H1 (cell line): Measurements from ENCODE around the gene ORAI1. TPM values are rescaled to one million over a fixed set of nuclear protein-coding genes. Genes with fewer than 3 reads are reported as not detected.

Experiments
- CTCF ChIA-PET: fragments of 300-600 bp; sonication (Branson Sonifier 250); formaldehyde crosslinking; loops from one replicate; lab custom pipeline; 2021; ENCODE audit not compliant: partially characterized antibody; lab: Charles Lee
- POLR2A ChIA-PET: fragments of 300-600 bp; sonication (Branson Sonifier 250); formaldehyde crosslinking; loops from one replicate; lab custom pipeline; 2021; ENCODE audit warnings: inconsistent platforms; ENCODE audit not compliant: partially characterized antibody; lab: Charles Lee
- DNase-seq, 2 experiments: peaks; one replicate each; pipeline versions ENCODE4 v3.0.0 to v3.0.0-alpha.2; 2010 to 2022; ENCODE audit warnings: low spot score in 2 of 2, low read depth in 1 of 2, mixed read lengths in 1 of 2
- FAIRE-seq: peaks from 2 replicates; lab custom pipeline; 2011; peaks lifted over from hg19 to GRCh38; lab: Jason Lieb, UNC
- H2AFZ ChIP-seq: 2 replicates; pipeline ENCODE4 v1.8.1; 2012; ENCODE audit warnings: low read length, inconsistent platforms
- H2AK5ac ChIP-seq: 2 replicates; pipeline ENCODE4 v1.6.1; 2013; ENCODE audit warnings: low read depth, low read length
- H2BK120ac ChIP-seq: replicated peaks from 2 replicates; pipeline ENCODE3; 2013; ENCODE audit warnings: low read depth, low read length, inconsistent platforms
- H2BK12ac ChIP-seq: 2 replicates; pipeline ENCODE4 v1.6.1; 2013; ENCODE audit warnings: low read depth, low read length
- H2BK15ac ChIP-seq: 2 replicates; pipeline ENCODE4 v1.6.1; 2013; ENCODE audit warnings: low read length
- H2BK20ac ChIP-seq: 2 replicates; pipeline ENCODE4 v1.6.1; 2013; ENCODE audit warnings: low read length
- H2BK5ac ChIP-seq: 2 replicates; pipeline ENCODE4 v1.6.1; 2013; ENCODE audit warnings: low read depth, low read length
- H3K14ac ChIP-seq: 2 replicates; pipeline ENCODE4 v1.6.1; 2013; ENCODE audit warnings: inconsistent platforms; ENCODE audit not compliant: insufficient read length
- H3K18ac ChIP-seq: 2 replicates; pipeline ENCODE4 v1.6.1; 2013; ENCODE audit warnings: low read length; ENCODE audit errors: extremely low read depth
- H3K23ac ChIP-seq: 2 replicates; pipeline ENCODE4 v1.6.1; 2013; ENCODE audit warnings: inconsistent platforms; ENCODE audit not compliant: insufficient read length
- H3K23me2 ChIP-seq: 2 replicates; pipeline ENCODE4 v1.6.1; 2013; ENCODE audit warnings: low read depth, low read length
- H3K27ac ChIP-seq: 2 replicates; pipeline ENCODE4 v1.6.1; 2011; ENCODE audit warnings: low read depth, low read length, inconsistent platforms
- H3K27me3 ChIP-seq, 4 experiments: replicated peaks in 1 of 4; 1 replicate in 1 of 4; 2 replicates in 3 of 4; pipeline versions ENCODE4 v1.6.1 to v1.8.1; 2011 to 2013; ENCODE audit warnings: low read length in 3 of 4, mild to moderate bottlenecking in 3 of 4, inconsistent platforms in 2 of 4, mixed read lengths in 2 of 4, moderate library complexity in 1 of 4; ENCODE audit not compliant: control insufficient read depth in 3 of 4, insufficient read depth in 3 of 4; ENCODE audit errors: extremely low read depth in 1 of 4
- H3K36me3 ChIP-seq, 4 experiments: 2 replicates each; pipeline versions ENCODE4 v1.6.1 to v1.8.1; 2011 to 2013; ENCODE audit warnings: mild to moderate bottlenecking in 4 of 4, low read length in 3 of 4, moderate library complexity in 2 of 4, control low read depth in 1 of 4, inconsistent platforms in 1 of 4; ENCODE audit not compliant: insufficient read depth in 4 of 4, control insufficient read depth in 2 of 4
- H3K4ac ChIP-seq: replicated peaks from 2 replicates; pipeline ENCODE3; 2013; ENCODE audit warnings: low read length, low read depth, mixed read lengths, inconsistent platforms; ENCODE audit not compliant: insufficient read length
- H3K4me1 ChIP-seq, 4 experiments: replicated peaks in 1 of 4; 1 replicate in 1 of 4; 2 replicates in 3 of 4; pipeline versions ENCODE4 v1.6.1 to v1.8.1; 2011 to 2013; ENCODE audit warnings: low read length in 3 of 4, inconsistent platforms in 2 of 4, mixed read lengths in 1 of 4; ENCODE audit not compliant: insufficient read depth in 4 of 4, control insufficient read depth in 3 of 4
- H3K4me2 ChIP-seq, 2 experiments: 2 replicates each; pipeline versions ENCODE4 v1.6.1 to v1.8.1; 2011 to 2013; ENCODE audit warnings: low read depth in 2 of 2, low read length in 2 of 2, control low read depth in 1 of 2, inconsistent platforms in 1 of 2, mild to moderate bottlenecking in 1 of 2; ENCODE audit not compliant: insufficient read depth in 1 of 2
- H3K4me3 ChIP-seq, 4 experiments: fragments of 200-600, 300-600 bp in 1 of 4; sonication (generic), shearing (Covaris generic), sonication (Bioruptor Twin) in 1 of 4; 2 replicates each; pipeline versions ENCODE4 v1.5.1 to v1.8.1; 2011 to 2016; ENCODE audit warnings: low read length in 4 of 4, low read depth in 3 of 4, control low read depth in 2 of 4, inconsistent platforms in 2 of 4, mild to moderate bottlenecking in 2 of 4, mixed read lengths in 1 of 4, moderate library complexity in 1 of 4; ENCODE audit not compliant: insufficient read depth in 2 of 4; ENCODE audit errors: extremely low read depth in 1 of 4
- H3K56ac ChIP-seq: replicated peaks from 2 replicates; pipeline ENCODE3; 2013; ENCODE audit warnings: low read depth, mild to moderate bottlenecking, mixed read lengths, low read length, inconsistent platforms; ENCODE audit not compliant: insufficient read length
- H3K79me1 ChIP-seq: 2 replicates; pipeline ENCODE4 v1.6.1; 2013; ENCODE audit warnings: low read depth, low read length, control low read depth
- H3K79me2 ChIP-seq, 2 experiments: 2 replicates each; pipeline versions ENCODE4 v1.6.1 to v1.8.1; 2012 to 2013; ENCODE audit warnings: low read length in 2 of 2, mild to moderate bottlenecking in 2 of 2, inconsistent platforms in 1 of 2; ENCODE audit not compliant: insufficient read depth in 2 of 2, control insufficient read depth in 1 of 2
- H3K9ac ChIP-seq, 4 experiments: replicated peaks in 1 of 4; 1 replicate in 1 of 4; 2 replicates in 3 of 4; pipeline versions ENCODE4 v1.6.1 to v1.8.1; 2011 to 2013; ENCODE audit warnings: low read depth in 3 of 4, low read length in 3 of 4, control low read depth in 2 of 4, mild to moderate bottlenecking in 2 of 4, moderate library complexity in 2 of 4, inconsistent platforms in 1 of 4; ENCODE audit errors: extremely low read depth in 1 of 4
- H3K9me3 ChIP-seq, 2 experiments: 2 replicates each; pipeline versions ENCODE4 v1.6.1 to v1.8.1; 2012 to 2013; ENCODE audit warnings: mild to moderate bottlenecking in 2 of 2, moderate library complexity in 2 of 2, control low read depth in 1 of 2, inconsistent platforms in 1 of 2, low read depth in 1 of 2, low read length in 1 of 2, mixed read lengths in 1 of 2; ENCODE audit not compliant: insufficient read depth in 2 of 2
- H4K20me1 ChIP-seq, 2 experiments: replicated peaks in 1 of 2; 2 replicates each; pipeline versions ENCODE3 to v1.8.1; 2011 to 2013; ENCODE audit warnings: inconsistent platforms in 2 of 2, low read length in 2 of 2, mild to moderate bottlenecking in 1 of 2; ENCODE audit not compliant: insufficient read depth in 2 of 2, control insufficient read depth in 1 of 2
- H4K5ac ChIP-seq: 2 replicates; pipeline ENCODE4 v1.6.1; 2013; ENCODE audit warnings: low read length, low read depth, mixed read lengths, inconsistent platforms; ENCODE audit not compliant: insufficient read length
- H4K8ac ChIP-seq: 2 replicates; pipeline ENCODE4 v1.8.0; 2013; ENCODE audit warnings: mild to moderate bottlenecking, moderate library complexity, low read length, inconsistent platforms; ENCODE audit not compliant: insufficient read depth; ENCODE audit errors: extremely low read depth
- H4K91ac ChIP-seq: replicated peaks from 2 replicates; pipeline ENCODE3; 2013; ENCODE audit warnings: low read length, mixed read lengths, inconsistent platforms; ENCODE audit not compliant: insufficient read length
- CBX8 ChIP-seq: fragments of 300-800, 300-1000 bp; sonication (generic); IDR thresholded peaks from 2 replicates; pipeline ENCODE4 v1.7.1; 2016; ENCODE audit warnings: low read depth, low read length, borderline replicate concordance
- CREB1 ChIP-seq: IDR thresholded peaks from 2 replicates; pipeline ENCODE4 v1.6.1; 2012; ENCODE audit warnings: inconsistent platforms
- CTBP2 ChIP-seq: IDR thresholded peaks from 2 replicates; pipeline ENCODE4 v1.7.0; 2011; ENCODE audit warnings: borderline replicate concordance, mild to moderate bottlenecking, moderate library complexity, mixed read lengths, low read length; ENCODE audit not compliant: insufficient read depth, insufficient read length
- EGR1 ChIP-seq: IDR thresholded peaks from 2 replicates; pipeline ENCODE4 v1.6.1; 2011; ENCODE audit warnings: low read depth, low read length, borderline replicate concordance
- HDAC2 ChIP-seq, 2 experiments: fragments of 300-600 bp in 1 of 2; sonication (generic) in 1 of 2; IDR thresholded peaks; 2 replicates each; pipeline ENCODE4 v1.6.1; 2011 to 2012; ENCODE audit warnings: low read depth in 2 of 2, low read length in 2 of 2, mild to moderate bottlenecking in 2 of 2, moderate library complexity in 2 of 2, borderline replicate concordance in 1 of 2, inconsistent platforms in 1 of 2
- MAFK ChIP-seq: IDR thresholded peaks from 2 replicates; pipeline ENCODE4 v1.6.1; 2012; ENCODE audit warnings: low read depth, mild to moderate bottlenecking, improper control_type of control experiment, low read length
- POU5F1 ChIP-seq: IDR thresholded peaks from 2 replicates; pipeline ENCODE4 v1.6.1; 2011; ENCODE audit warnings: low read depth, mild to moderate bottlenecking, low read length, moderate library complexity
- RBBP5 ChIP-seq: IDR thresholded peaks from 2 replicates; pipeline ENCODE4 v1.7.1; 2012; ENCODE audit warnings: low read depth, mild to moderate bottlenecking, inconsistent platforms, low read length, moderate library complexity, borderline replicate concordance
- TBP ChIP-seq: IDR thresholded peaks from 2 replicates; pipeline ENCODE4 v1.6.1; 2011; ENCODE audit warnings: low read depth, low read length, improper control_type of control experiment
- TCF12 ChIP-seq: IDR thresholded peaks from 2 replicates; pipeline ENCODE4 v1.6.1; 2011; ENCODE audit warnings: low read depth, mild to moderate bottlenecking, low read length
- WGBS, 2 experiments: shearing (Covaris generic) in 1 of 2; methylation state at CpG; one replicate each; pipeline versions ENCODE4 v1.1.6 to v1.1.7; 2013 to 2015; ENCODE audit warnings: low lambda C conversion rate in 2 of 2, mixed read lengths in 2 of 2, inconsistent platforms in 1 of 2, low coverage in 1 of 2, missing lambda C conversion rate in 1 of 2; ENCODE audit not compliant: insufficient replicate concordance in 2 of 2, insufficient coverage in 1 of 2, insufficient read length in 1 of 2; ENCODE audit errors: extremely low coverage in 1 of 2, missing lambda C conversion rate in 1 of 2; 5-methylcytosine and 5-hydroxymethylcytosine counted together
- polyA plus RNA-seq, 7 experiments: library from polyadenylated mRNA; depleted of rRNA in 3 of 7; stranded (reverse) in 5 of 7; unstranded in 2 of 7; fragments of >200 nt in 5 of 7; fragments of 200-250 nt in 2 of 7; gene quantifications; 1 replicate in 5 of 7; 2 replicates in 1 of 7; 4 replicates in 1 of 7; pipeline versions ENCODE4 v1.2.1 to v1.2.3, GENCODE V29; 2011 to 2013; ENCODE audit warnings: missing spikeins in 2 of 7, mixed read lengths in 2 of 7
- total RNA-seq: library from RNA; stranded (reverse); fragmentation: NEBNext Ultra II Directional; extraction: Animal tissue kit (Norgen Biotek cat#: 25700); gene quantifications from 2 replicates; pipeline ENCODE4 v1.2.1, GENCODE V29; 2021
- TF ChIP-seq, protein P1 (sequence below), 3 experiments: IDR thresholded peaks; 1 replicate in 2 of 3; 2 replicates in 1 of 3; pipeline versions ENCODE4 v1.5.1 to v1.6.1; 2011; ENCODE audit warnings: low read length in 3 of 3, mild to moderate bottlenecking in 3 of 3, inconsistent platforms in 2 of 3, low read depth in 1 of 3, moderate library complexity in 1 of 3; ENCODE audit not compliant: insufficient read depth in 1 of 3; ENCODE audit errors: control extremely low read depth in 1 of 3

The ORAI1 gene
- total and polyA plus RNA-seq, 2 of the 8 experiments (the other 6 are each of a cell fraction or from before 2014, with no cell fraction given), result 29.9 to 71.5 TPM

GRCh38 chr12:121628536-121628935 lies 2.2 kb downstream of the ORAI1 start:
- Histone ChIP-seq H2BK15ac (no peak overlapping the region), H3K27ac (no peak overlapping the region), H3K4me2 (peak overlapping the region; percentile 85 to 91; a peak in 2 of 4 replicates), H3K23ac (no peak overlapping the region), H3K56ac (no peak overlapping the region), H3K79me2 (peaks cover 6 to 63% of the 10 kb centered on the region in 2 experiments), H2AFZ (no peak overlapping the region), H4K8ac (no peak overlapping the region), H2BK5ac (no peak overlapping the region), H3K27me3 (no peaks in the 10 kb centered on the region), H3K79me1 (peaks cover 22% of the 10 kb centered on the region), H3K4me1 (peaks cover 16 to 30% (median 19%) of the 10 kb centered on the region in 4 experiments), H3K4ac (no peak overlapping the region), H3K9ac (no peak overlapping the region), H2AK5ac (no peak overlapping the region), H4K5ac (no peak overlapping the region), H3K9me3 (no peaks in the 10 kb centered on the region), H3K23me2 (peaks cover 11% of the 10 kb centered on the region; the same call in 1 of the 2 replicates), H2BK120ac (no peak overlapping the region), H3K36me3 (no peaks in the 10 kb centered on the region; a peak in 1 of 8 replicates), H2BK12ac (no peak overlapping the region), H3K4me3 (peak overlapping the region in 1 of 4 experiments; percentile 93; a peak in 2 of 8 replicates), H3K14ac (no peak overlapping the region), H4K20me1 (peaks cover 13 to 16% of the 10 kb centered on the region in 2 experiments), H4K91ac (no peak overlapping the region), H3K18ac (no peak overlapping the region), H2BK20ac (no peak overlapping the region)
- ChIA-PET CTCF (interaction anchor here (0.6 to 7.1 kb wide), 13 partner anchors 8 to 234 kb away, joined by 3 to 50 read pairs (median 4); partner anchors contain the start of gene MORN3), POLR2A (interaction anchor here (0.9 to 15.7 kb wide), 12 partner anchors 9 to 71 kb away, joined by 3 to 374 read pairs (median 6); partner anchors contain the start of genes KDM2B and MORN3)
- WGBS, 2 experiments, result 90% methylated on average over 5 of the region's 5 CpGs; no CpG with 5 or more reads in 1 of the 2 experiments
- DNase-seq (no peak), FAIRE-seq (no peak)
- TF ChIP-seq, protein P1, sequence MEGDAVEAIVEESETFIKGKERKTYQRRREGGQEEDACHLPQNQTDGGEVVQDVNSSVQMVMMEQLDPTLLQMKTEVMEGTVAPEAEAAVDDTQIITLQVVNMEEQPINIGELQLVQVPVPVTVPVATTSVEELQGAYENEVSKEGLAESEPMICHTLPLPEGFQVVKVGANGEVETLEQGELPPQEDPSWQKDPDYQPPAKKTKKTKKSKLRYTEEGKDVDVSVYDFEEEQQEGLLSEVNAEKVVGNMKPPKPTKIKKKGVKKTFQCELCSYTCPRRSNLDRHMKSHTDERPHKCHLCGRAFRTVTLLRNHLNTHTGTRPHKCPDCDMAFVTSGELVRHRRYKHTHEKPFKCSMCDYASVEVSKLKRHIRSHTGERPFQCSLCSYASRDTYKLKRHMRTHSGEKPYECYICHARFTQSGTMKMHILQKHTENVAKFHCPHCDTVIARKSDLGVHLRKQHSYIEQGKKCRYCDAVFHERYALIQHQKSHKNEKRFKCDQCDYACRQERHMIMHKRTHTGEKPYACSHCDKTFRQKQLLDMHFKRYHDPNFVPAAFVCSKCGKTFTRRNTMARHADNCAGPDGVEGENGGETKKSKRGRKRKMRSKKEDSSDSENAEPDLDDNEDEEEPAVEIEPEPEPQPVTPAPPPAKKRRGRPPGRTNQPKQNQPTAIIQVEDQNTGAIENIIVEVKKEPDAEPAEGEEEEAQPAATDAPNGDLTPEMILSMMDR (IDR thresholded peaks at IDR 0.05; ENCODE audit: control extremely low read depth in 1 of 3, insufficient read depth in 1 of 3, low read depth in 1 of 3, low read length in 3 of 3), result no peak
- TF ChIP-seq TBP (no peak), RBBP5 (no peak), POU5F1 (no peak), CREB1 (no peak), CBX8 (no peak), EGR1 (no peak), HDAC2 (IDR thresholded peaks at IDR 0.05; ENCODE audit: borderline replicate concordance in 1 of 2, low read depth in 2 of 2, low read length in 2 of 2) (no peak), TCF12 (no peak), CTBP2 (no peak), MAFK (no peak)
